K562 (cell line): ENCODE results near the gene MBD6. TPM values are rescaled to one million over a fixed set of nuclear protein-coding genes. Genes with fewer than 3 reads are reported as not detected.

ENCODE experiments used
- ATAC-seq: fragments of 200-7000 bp; cut with Tn5 transposase; 3 replicates; pipeline ENCODE4 v1.9.1; 2020; ENCODE audit warnings: moderate library complexity
- BruUV-seq: library from RNA; stranded (reverse); fragments of 400-500 nt; replicated peaks from 2 replicates; lab custom pipeline; 2021; lab: Mats Ljungman, UMichigan
- CTCF ChIA-PET: fragments of 300-600 bp; formaldehyde crosslinking; extraction: SDS; loops from one replicate; lab custom pipeline; 2021; ENCODE audit warnings: low intra/inter-chr PET ratio; lab: Yijun Ruan, JAX
- POLR2A ChIA-PET: fragments of 300-600, 350-650 bp; sonication (Branson Sonifier 250); formaldehyde crosslinking; extraction: SDS; loops from one replicate; lab custom pipeline; 2021; ENCODE audit warnings: antibody characterized with exemption, inconsistent platforms; lab: Yijun Ruan, JAX
- DNase-seq, 4 experiments: peaks; one replicate each; pipeline versions ENCODE4 v3.0.0 to v3.0.0-alpha.2; 2011 to 2018; ENCODE audit warnings: low spot score in 3 of 4, mixed read lengths in 3 of 4; ENCODE audit errors: extremely low read depth in 1 of 4
- FAIRE-seq: peaks from 2 replicates; lab custom pipeline; 2011; peaks lifted over from hg19 to GRCh38; lab: Jason Lieb, UNC
- H2AFZ ChIP-seq: 2 replicates; pipeline ENCODE4 v1.6.0; 2011; ENCODE audit warnings: low read depth, low read length, control low read depth, inconsistent platforms
- H3K27ac ChIP-seq: fragments of 200-600 bp; 3 replicates; pipeline ENCODE4 v1.8.0; 2011; ENCODE audit warnings: low read depth, mild to moderate bottlenecking, control low read depth, inconsistent platforms, low read length, moderate library complexity, mixed read lengths; ENCODE audit errors: extremely low read depth
- H3K27me3 ChIP-seq, 2 experiments: fragments of 300-600 bp in 1 of 2; 2 replicates in 1 of 2; 3 replicates in 1 of 2; pipeline versions ENCODE4 v1.6.0 to v1.8.0; 2011; ENCODE audit warnings: inconsistent platforms in 2 of 2, low read length in 2 of 2, mild to moderate bottlenecking in 1 of 2, mixed read lengths in 1 of 2, moderate library complexity in 1 of 2; ENCODE audit not compliant: control insufficient read depth in 2 of 2, insufficient read depth in 2 of 2
- H3K36me3 ChIP-seq: fragments of 300-600 bp; 3 replicates; pipeline ENCODE4 v1.8.0; 2011; ENCODE audit warnings: mild to moderate bottlenecking, low read length, inconsistent platforms; ENCODE audit not compliant: control insufficient read depth, insufficient read depth
- H3K4me1 ChIP-seq, 2 experiments: fragments of 200-600 bp in 1 of 2; replicated peaks in 1 of 2; 2 replicates in 1 of 2; 3 replicates in 1 of 2; pipeline versions ENCODE4 v1.5.1 to v1.8.0; 2011; ENCODE audit warnings: inconsistent platforms in 2 of 2, low read length in 2 of 2, mild to moderate bottlenecking in 1 of 2, mixed read lengths in 1 of 2, moderate library complexity in 1 of 2; ENCODE audit not compliant: control insufficient read depth in 2 of 2, insufficient read depth in 2 of 2
- H3K4me2 ChIP-seq: 2 replicates; pipeline ENCODE4 v1.6.1; 2011; ENCODE audit warnings: low read length, control low read depth, inconsistent platforms, mixed read lengths; ENCODE audit not compliant: insufficient read depth
- H3K4me3 ChIP-seq: fragments of 200-600 bp; sonication (generic), shearing (Covaris generic); 2 replicates; pipeline ENCODE4 v1.5.1; 2016; ENCODE audit warnings: control low read depth, inconsistent platforms
- H3K79me2 ChIP-seq: fragments of 200-600 bp; 3 replicates; pipeline ENCODE4 v1.8.0; 2011; ENCODE audit warnings: low read length, inconsistent platforms; ENCODE audit not compliant: control insufficient read depth, insufficient read depth
- H3K9ac ChIP-seq, 2 experiments: 2 replicates each; pipeline versions ENCODE4 v1.6.0 to v1.6.1; 2011; ENCODE audit warnings: low read depth in 2 of 2, low read length in 2 of 2, control low read depth in 1 of 2, inconsistent platforms in 1 of 2, mild to moderate bottlenecking in 1 of 2, mixed read lengths in 1 of 2; ENCODE audit not compliant: insufficient read depth in 1 of 2
- H3K9me1 ChIP-seq: one replicate; pipeline ENCODE4 v1.6.0; 2011; ENCODE audit warnings: inconsistent platforms, mild to moderate bottlenecking, low read length, moderate library complexity; ENCODE audit not compliant: control insufficient read depth, insufficient read depth
- H3K9me3 ChIP-seq: replicated peaks from 2 replicates; pipeline ENCODE4 v1.5.1; 2011; ENCODE audit warnings: low read depth, low read length, inconsistent platforms; ENCODE audit not compliant: control insufficient read depth, insufficient read depth
- H4K20me1 ChIP-seq: replicated peaks from 2 replicates; pipeline ENCODE4 v1.6.1; 2011; ENCODE audit warnings: low read length, inconsistent platforms, mixed read lengths; ENCODE audit not compliant: control insufficient read depth, insufficient read depth
- KDM4B ChIP-seq, 2 experiments: fragments of 450-650 bp in 1 of 2; sonication (generic) in 1 of 2; IDR thresholded peaks; 2 replicates each; pipeline ENCODE4 v1.6.1; 2016 to 2017; ENCODE audit warnings: borderline replicate concordance in 2 of 2, antibody characterized with exemption in 1 of 2, low read depth in 1 of 2, mild to moderate bottlenecking in 1 of 2
- MCM7 ChIP-seq, 2 experiments: fragments of 450-650 bp; IDR thresholded peaks; 2 replicates each; pipeline ENCODE4 v1.6.1; 2016 to 2018
- RBM17 ChIP-seq: fragments of 200-400 bp; formaldehyde crosslinking; IDR thresholded peaks from 2 replicates; pipeline ENCODE4 v1.6.1; 2017; ENCODE audit warnings: low read depth, mild to moderate bottlenecking, low read length, borderline replicate concordance
- RBM22 ChIP-seq: fragments of 200-400 bp; formaldehyde crosslinking; IDR thresholded peaks from 2 replicates; pipeline ENCODE4 v1.6.1; 2018; ENCODE audit warnings: low read length, low read depth; ENCODE audit not compliant: poor library complexity, severe bottlenecking
- RNF2 ChIP-seq: sonication (generic); IDR thresholded peaks from 2 replicates; pipeline ENCODE4 v1.6.1; 2016
- WGBS: fragments of 100-300 bp; shearing (Covaris generic); methylation state at CpG from one replicate; pipeline ENCODE4 v1.1.6; 2016; ENCODE audit warnings: low coverage, mixed read lengths; ENCODE audit not compliant: insufficient coverage; ENCODE audit errors: missing lambda C conversion rate; 5-methylcytosine and 5-hydroxymethylcytosine counted together
- in situ Hi-C: fragments of 300-500 bp; cut with MboI; formaldehyde crosslinking; loops from 4 replicates; pipeline ENCODE4 v1.15.0; 2018; ENCODE audit warnings: inconsistent platforms, mixed read lengths
- intact Hi-C: fragments of 100-400 bp; cut with micrococcal nuclease; formaldehyde crosslinking; loops from 2 replicates; pipeline ENCODE4 v1.14.2; 2022
- polyA plus RNA-seq, 8 experiments: library from polyadenylated mRNA; depleted of rRNA in 4 of 8; stranded (reverse) in 5 of 8; unstranded in 3 of 8; fragments of >200 nt; fragmentation: Nextera tagmentation in 2 of 8; fragmentation: Illumina TruSeq in 1 of 8; extraction: Ambion mirVana in 2 of 8; extraction: Trizol in 1 of 8; gene quantifications; 2 replicates each; pipeline versions ENCODE4 v1.2.1 to v1.2.3, GENCODE V29; 2011 to 2014; ENCODE audit warnings: inconsistent platforms in 1 of 8, missing spikeins in 1 of 8
- total RNA-seq, 7 experiments: library from RNA; depleted of rRNA in 6 of 7; stranded (reverse); fragments of >200 nt in 6 of 7; fragmentation: Illumina TruSeq in 2 of 7; extraction: Trizol in 2 of 7; gene quantifications; 2 replicates each; pipeline versions ENCODE4 v1.2.1 to v1.2.3, GENCODE V29; 2011 to 2021; ENCODE audit warnings: low replicate concordance in 1 of 7
- TF ChIP-seq, protein P1 (sequence below): fragments of 250-450 bp; sonication (Bioruptor Pico); IDR thresholded peaks from 2 replicates; pipeline ENCODE4 v1.9.0; 2021; ENCODE audit warnings: mild to moderate bottlenecking, inconsistent platforms
- TF ChIP-seq, protein P2 (sequence below), 3 experiments: fragments of 200-800 bp in 1 of 3; sonication (Bioruptor generic) in 1 of 3; sonication (generic) in 1 of 3; formaldehyde crosslinking in 1 of 3; IDR thresholded peaks; 2 replicates each; pipeline versions ENCODE4 v1.6.1 to v1.8.0; 2016 to 2022; ENCODE audit warnings: mild to moderate bottlenecking in 2 of 3, missing compliant biosample characterization in 2 of 3, missing genetic modification characterization in 2 of 3, missing genetic modification reagents in 1 of 3

Gene MBD6
- total and polyA plus RNA-seq, 9 of the 15 experiments (the other 6 are each of a cell fraction or from before 2014, with no cell fraction given), result 2.0 to 54.8 (median 3.8) TPM

DNA sequence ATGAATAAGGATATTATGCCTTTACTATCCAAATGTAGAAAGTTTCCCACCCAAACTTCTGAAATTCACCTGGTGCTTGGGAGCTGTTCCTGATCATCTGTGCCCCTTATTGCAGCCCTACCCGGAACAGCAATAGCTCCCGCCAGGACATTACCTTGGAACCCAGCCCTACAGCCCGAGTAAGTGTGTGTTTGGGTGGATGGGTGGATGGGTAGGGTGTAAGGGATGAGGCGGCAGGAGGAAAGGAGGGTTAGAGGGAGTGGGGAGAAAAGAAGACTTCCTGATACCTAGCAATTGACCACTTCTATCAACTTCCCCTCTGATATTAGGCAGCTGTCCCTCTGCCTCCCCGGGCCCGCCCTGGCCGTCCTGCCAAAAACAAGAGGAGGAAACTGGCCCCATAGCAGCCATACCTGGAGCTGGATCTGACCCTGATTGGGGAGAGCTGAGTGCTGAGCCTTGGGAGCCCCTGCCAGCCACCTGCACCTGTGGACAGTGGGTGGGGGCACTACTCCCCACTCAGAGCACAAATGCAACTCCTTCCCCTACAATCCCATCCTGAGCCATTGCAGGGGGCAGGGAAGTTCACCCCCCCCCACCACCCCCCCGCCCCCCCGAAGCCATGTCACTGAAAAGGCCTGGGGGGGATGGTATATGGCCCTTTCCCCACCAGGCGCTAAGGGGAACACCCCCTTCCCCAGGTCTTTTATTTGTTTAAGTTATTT, 6.4 kb downstream of the MBD6 start (continued):
- TF ChIP-seq, protein P1, sequence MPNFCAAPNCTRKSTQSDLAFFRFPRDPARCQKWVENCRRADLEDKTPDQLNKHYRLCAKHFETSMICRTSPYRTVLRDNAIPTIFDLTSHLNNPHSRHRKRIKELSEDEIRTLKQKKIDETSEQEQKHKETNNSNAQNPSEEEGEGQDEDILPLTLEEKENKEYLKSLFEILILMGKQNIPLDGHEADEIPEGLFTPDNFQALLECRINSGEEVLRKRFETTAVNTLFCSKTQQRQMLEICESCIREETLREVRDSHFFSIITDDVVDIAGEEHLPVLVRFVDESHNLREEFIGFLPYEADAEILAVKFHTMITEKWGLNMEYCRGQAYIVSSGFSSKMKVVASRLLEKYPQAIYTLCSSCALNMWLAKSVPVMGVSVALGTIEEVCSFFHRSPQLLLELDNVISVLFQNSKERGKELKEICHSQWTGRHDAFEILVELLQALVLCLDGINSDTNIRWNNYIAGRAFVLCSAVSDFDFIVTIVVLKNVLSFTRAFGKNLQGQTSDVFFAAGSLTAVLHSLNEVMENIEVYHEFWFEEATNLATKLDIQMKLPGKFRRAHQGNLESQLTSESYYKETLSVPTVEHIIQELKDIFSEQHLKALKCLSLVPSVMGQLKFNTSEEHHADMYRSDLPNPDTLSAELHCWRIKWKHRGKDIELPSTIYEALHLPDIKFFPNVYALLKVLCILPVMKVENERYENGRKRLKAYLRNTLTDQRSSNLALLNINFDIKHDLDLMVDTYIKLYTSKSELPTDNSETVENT (CRISPR knock-in tag), result no peak
- TF ChIP-seq RNF2 (no peak), RBM22 (peak; percentile 35)
- TF ChIP-seq, protein P2, sequence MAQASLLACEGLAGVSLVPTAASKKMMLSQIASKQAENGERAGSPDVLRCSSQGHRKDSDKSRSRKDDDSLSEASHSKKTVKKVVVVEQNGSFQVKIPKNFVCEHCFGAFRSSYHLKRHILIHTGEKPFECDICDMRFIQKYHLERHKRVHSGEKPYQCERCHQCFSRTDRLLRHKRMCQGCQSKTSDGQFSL (CRISPR knock-in tag; IDR thresholded peaks at IDR 0.05), result peak; percentile 85
- TF ChIP-seq, protein P2 (tag; IDR thresholded peaks at IDR 0.05), result peak in 1 of 2 experiments; percentile 92; a peak in 2 of 4 replicates
- TF ChIP-seq, all 486 proteins: peak for 8

DNA sequence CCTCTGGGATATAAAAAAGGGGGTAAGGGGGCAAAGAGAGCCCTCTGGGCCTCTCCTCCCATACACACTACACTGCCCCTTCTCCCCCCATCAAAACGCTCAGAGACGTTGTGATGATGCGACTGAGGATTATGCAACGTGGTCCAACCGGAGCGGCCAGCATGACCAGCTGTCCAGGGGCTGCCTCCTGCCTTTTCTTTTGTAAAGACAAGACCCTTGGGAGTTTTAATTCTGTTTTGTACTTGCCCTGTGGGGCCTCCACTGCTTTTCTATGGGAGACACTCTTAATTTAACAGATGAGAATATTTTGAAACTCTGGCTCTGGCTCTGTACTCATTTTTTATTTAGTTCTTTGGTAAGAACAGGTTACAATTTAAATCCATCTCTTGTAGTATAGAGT, 7.2 kb downstream of the MBD6 start:
- Histone ChIP-seq H3K9ac (no peak overlapping the region), H3K36me3 (peaks cover 93% of the 10 kb centered on the region; the same call in 2 of the 3 replicates), H3K4me3 (no peak overlapping the region), H3K4me1 (peaks cover 6 to 19% of the 10 kb centered on the region in 2 experiments), H3K79me2 (peaks cover 8% of the 10 kb centered on the region), H3K9me1 (no peaks in the 10 kb centered on the region), H3K4me2 (no peak overlapping the region), H3K9me3 (no peaks in the 10 kb centered on the region), H3K27ac (no peak overlapping the region), H2AFZ (no peak overlapping the region), H3K27me3 (no peaks in the 10 kb centered on the region), H4K20me1 (no peaks in the 10 kb centered on the region)
- ChIA-PET POLR2A (interaction anchor here (0.5 to 10.8 kb wide), 7 partner anchors 9 to 281 kb away, joined by 3 to 225 read pairs (median 5); partner anchors contain the start of genes B4GALNT1, DCTN2 and DDIT3), CTCF (interaction anchor here (1.0 kb wide), 1 partner anchor 13 kb away, joined by 3 read pairs; no protein-coding TSS in a partner anchor)
- BruUV-seq, result TSS peak; percentile 30
- ATAC-seq (no peak), DNase-seq (no peak), FAIRE-seq (no peak)
- TF ChIP-seq KDM4B (IDR thresholded peaks at IDR 0.05; ENCODE audit: borderline replicate concordance in 2 of 2, low read depth in 1 of 2), result no peak
- no peak for TF ChIP-seq RBM17
- TF ChIP-seq MCM7 (IDR thresholded peaks at IDR 0.05), result no peak
- WGBS, result 86% methylated on average over 6 of the region's 6 CpGs
- intact Hi-C loops, result no loop called here
- in situ Hi-C loops, result no loop called here
